Posterior cingulate gyrus (tissue), 11 donors: ENCODE results near the gene ZNF440.
"Not testable (repeated sequence)": the region's sequence is repeated elsewhere in the genome, so short reads cannot be mapped to it uniquely, and the experiment has no call there.

Experiments used
- DNase-seq, 10 donors: peaks; one replicate each; pipeline versions ENCODE4 v3.0.0 to v3.0.0-alpha.2; 2020 to 2021; ENCODE audit warnings: mixed read lengths in 3 of 10
- intact Hi-C: fragments of 100-400 bp; cut with DNase I; formaldehyde crosslinking; loops from one replicate; pipeline ENCODE4 v1.15.1; 2023

ZNF440 gene

DNA sequence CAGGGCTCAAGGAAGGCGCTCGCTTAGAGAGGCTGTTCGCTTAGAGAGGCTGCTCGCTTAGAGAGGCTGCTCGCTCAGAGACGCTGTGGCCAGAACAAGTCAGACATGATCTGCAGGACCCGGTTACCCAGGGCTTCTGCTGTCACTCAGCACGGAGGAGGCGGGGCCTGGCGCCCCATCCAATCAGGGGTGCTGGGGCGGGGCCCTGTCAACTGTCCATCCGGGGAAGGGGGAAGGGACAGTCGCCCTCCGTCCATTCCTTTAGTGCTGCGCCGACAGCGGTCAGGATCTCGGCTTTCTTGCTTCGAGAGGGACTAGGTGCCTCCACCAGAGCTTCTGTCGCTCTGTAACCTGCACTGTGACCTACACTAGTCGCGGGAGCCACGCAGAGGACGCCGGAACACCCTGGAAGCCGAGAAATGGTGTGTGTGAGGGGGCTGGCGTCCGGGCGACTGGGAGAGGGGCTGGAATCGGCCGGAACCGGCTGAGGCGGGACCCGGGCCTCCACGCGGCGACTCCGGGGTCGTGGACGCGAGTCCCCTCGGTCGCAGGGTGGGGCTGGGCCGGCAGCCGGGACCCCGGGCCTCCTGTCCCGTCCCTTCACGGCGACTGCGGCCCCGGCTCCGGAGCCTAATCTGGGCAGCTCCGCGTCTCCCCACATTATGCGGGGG is at the start of gene ZNF440:
Gene ZNF440, plus strand, starts transcription at position 245 of the 671 bp plus-strand sequence. Its CDS starts 175 bp downstream, at position 420.
- intact Hi-C loops = no loop called here
- DNase-seq = peak; percentile 94 to 100 (median 98)

DNA sequence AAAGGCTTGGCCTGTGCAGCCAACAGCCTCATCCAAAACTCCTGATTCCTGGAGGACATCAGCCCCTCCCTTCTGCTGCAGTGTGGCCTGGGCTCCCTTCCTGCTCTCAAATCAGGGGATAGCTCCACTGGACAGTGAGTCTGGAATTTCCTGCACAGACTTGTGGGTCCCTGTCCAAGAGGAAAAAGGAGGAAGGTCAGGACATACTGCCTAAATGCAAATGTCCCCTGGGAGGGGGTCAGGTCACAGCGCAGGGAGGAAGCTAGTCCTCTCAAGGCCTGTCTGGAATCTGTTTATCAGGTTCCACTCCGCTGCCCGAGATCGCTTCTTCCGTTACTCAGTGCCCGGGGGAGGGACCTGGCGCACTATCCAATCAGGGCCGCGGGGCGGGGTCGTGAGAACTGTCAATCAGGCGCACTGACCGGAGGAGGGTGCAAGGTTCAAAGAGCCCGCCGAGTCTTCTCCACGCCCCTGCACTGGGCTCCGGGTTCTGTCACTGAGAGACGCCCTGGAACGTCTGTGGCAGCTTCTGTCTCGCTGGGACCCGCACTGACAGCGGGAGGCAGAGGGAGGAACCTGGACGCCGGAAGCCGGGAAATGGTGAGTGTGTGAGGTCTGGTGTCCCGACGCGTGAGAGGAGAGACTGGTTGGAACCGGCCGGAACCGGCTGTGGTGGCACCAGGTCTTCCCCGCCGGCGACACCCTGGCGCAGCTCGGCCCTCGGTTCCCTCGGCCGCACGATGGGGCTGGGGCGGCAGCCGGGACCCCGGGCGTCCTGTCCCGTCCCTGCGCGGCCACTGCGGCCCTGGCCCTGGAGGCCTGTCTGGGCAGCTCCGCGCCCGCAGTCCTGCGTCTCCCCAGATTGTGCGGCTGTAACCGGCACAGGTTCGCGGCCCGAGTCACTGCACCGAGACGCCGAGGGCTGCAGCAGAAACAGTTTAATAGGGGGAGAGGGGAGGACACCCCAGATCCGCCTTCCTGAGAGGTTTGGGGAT is 47.2 kb upstream of the ZNF440 start, which contains the start of gene ZNF441:
Gene ZNF441, plus strand, starts transcription at position 404 of the 995 bp plus-strand sequence. Its CDS starts 194 bp downstream, at position 598.
- DNase-seq = peak; percentile 95 to 100 (median 98)
- intact Hi-C loops = loop anchor here (1.0 to 2.0 kb wide), 2 partner anchors 28 to 170 kb away; partner anchors contain the start of gene ZNF627

DNA sequence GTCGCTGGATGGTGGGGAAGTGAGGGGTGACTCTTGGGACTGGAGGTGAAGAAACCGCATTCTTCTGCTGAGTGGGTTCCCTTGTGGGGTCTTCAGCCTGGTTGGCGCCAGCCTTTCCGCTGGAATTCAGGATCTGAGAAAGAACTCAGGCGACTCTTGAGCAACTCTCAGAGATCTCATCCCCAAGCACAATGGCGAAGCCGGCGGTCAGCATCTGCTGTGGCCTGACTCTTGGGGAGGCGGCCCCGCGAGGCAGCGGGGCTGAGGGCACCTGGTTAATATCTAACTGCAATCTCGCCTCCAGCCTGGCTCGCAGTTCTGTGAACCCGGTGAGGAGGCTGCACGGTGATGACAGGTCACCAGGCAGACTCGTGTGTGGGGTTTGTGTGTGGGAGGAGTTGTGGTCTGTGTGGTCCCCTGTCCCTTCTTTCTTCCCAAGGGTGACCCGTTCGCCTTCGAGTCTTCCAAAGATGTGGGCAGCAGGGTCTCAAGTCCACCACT is 46.4 kb upstream of the ZNF440 start:
- intact Hi-C loops = loop anchor here (1.0 to 2.0 kb wide), 2 partner anchors 28 to 171 kb away; partner anchors contain the start of gene ZNF627
- peak in 7 of 10 donors; percentile 8 to 78 (median 13) for DNase-seq

DNA sequence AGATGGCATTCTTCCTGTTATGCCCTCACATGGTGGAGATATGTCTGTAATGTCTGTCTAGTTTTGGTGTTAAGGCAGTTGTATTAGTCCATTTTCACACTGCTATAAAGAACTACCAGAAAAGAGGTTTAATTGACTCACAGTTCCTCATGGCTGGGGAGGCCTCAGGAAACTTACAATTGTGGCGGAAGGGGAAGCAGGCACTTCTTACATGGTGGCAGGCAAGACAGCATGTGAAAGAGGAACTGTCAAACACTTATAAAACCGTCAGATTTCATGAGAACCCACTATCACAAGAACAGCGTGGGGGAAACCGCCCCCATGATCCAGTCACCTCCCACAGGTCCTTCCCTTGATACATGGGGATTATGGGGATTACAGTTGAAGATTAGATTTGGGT is 44.1 kb upstream of the ZNF440 start:
- intact Hi-C loops = no loop called here
- DNase-seq = no peak

DNA sequence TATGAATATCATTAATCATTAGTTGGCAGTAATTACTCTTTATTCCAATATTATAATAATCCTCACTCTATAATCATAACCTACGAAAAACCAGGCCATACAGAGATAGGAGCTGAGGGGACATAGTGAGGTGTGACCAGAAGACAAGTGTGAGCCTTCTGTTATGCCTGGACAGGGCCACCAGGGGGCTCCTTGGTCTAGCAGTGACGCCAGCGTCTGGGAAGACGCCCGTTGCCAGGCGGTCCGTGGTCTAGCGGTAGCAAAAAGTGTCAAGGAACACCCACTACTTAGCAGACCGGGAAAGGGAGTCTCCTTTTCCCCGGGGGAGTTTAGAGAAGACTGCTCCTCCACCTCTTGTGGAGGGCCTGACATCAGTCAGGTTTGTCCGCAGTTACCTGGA is 42.6 kb upstream of the ZNF440 start:
- DNase-seq, intact Hi-C loops: not testable (repeated sequence)

DNA sequence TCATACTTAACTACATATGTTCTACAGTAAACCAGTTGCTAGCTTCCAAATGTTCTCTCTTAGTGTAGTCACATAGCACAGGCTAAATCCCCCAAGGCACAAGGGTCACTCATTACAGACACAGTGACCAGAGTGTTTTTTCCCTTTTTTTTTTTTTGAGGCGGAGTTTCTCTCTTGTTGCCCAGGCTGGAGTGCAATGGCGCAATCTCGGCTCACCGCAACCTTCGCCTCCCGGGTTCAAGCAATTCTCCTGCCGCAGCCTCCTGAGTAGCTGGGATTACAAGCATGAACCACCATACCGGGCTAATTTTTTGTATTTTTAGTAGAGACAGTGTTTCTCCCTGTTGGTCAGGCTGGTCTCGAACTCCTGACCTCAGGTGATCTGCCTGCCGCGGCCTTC is 37.4 kb upstream of the ZNF440 start:
- DNase-seq, intact Hi-C loops: not testable (repeated sequence)

DNA sequence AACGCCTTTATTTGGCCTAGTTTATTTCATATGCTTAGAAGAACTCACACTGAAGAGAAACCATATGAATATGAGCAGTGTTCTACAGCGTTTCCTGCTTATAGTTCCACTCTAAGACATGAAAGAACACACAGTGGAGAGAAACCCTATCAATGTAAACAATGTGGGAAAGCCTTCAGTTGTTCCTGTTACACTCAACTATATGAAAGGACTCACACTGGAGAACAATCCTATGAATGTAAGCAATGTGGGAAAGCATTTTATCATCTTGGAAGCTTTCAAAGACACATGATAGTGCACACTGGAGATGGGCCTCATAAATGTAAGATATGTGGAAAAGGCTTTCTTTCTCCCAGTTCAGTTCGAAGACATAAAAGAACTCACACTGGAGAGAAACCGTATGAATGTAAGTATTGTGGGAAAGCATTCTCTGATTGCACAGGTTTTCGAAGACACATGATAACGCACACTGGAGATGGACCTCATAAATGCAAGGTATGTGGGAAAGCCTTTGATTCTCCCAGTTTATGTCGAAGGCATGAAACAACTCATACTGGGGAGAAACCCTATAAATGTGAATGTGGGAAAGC is 33.5 kb upstream of the ZNF440 start:
- no peak for DNase-seq
- intact Hi-C loops = loop anchor here (10.0 kb wide), 1 partner anchor 106 kb away; no protein-coding TSS in a partner anchor

DNA sequence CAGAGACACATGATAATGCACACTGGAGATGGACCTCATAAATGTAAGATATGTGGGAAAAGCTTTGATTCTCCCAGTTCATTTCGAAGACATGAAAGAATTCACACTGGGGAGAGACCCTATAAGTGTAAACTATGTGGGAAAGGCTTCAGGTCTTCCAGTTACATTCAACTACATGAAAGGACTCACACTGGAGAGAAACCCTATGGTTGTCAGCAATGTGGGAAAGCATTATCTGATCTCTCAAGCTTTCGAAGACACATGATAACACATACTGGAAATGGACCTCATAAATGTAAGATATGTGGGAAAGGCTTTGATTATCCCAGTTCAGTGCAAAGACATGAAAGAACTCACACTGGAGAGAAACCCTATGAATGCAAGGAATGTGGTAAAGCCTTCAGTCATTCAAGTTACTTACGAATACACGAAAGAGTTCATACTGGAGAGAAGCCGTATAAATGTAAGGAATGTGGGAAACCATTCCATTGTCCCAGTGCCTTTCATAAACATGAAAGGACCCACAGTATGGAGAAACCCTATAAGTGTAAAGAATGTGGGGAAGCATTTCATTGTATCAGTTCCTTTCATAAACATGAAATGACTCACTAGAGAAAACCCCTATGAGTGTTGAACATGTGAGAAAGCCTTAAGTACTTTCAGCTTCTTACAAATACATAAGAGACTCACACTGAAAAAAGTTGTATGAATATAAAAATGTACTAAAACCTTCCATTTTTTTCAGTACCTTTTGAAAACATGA is 32.6 kb upstream of the ZNF440 start:
- intact Hi-C loops = loop anchor here (10.0 kb wide), 1 partner anchor 107 kb away; no protein-coding TSS in a partner anchor
- DNase-seq = no peak

DNA sequence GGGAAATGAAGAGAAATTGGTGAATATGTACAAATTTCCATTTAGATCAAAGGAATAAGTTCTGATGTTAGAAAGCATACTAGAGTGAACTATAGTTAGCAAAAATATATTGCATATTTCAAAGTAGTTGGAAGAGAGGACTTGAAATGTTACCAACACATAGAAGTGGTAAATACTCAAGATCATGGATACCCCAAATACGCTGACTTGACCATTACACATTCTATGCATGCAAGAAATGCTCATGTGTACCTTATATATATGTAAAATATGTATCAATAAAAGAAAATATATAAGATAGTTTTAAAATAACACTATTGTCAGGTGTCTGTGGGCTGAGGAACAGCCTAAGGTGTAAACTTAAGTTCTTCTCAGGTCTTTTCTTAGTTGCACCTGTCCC is 30.3 kb upstream of the ZNF440 start:
- DNase-seq = no peak
- intact Hi-C loops = loop anchor here (10.0 kb wide), 1 partner anchor 109 kb away; no protein-coding TSS in a partner anchor

DNA sequence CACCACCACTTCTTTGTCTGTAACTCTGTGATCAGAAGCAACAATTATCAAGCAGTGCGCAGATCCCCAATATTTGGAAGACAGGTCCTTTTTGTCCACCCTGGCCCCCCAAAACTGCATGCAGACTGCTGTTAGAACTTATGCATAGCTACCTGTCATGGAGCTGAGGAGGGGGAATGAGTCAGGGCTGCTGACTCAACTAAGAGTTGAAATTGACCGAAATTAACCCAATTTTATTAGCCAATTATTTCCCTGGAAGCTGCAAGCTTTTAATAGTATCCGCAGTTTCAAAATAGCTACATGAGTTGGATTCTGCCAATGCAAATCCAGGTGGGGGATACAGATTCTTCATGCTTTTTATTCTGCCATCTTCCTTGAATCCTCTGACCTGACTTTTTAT is 29.7 kb upstream of the ZNF440 start:
- intact Hi-C loops = loop anchor here (10.0 kb wide), 1 partner anchor 110 kb away; no protein-coding TSS in a partner anchor
- no peak for DNase-seq

DNA sequence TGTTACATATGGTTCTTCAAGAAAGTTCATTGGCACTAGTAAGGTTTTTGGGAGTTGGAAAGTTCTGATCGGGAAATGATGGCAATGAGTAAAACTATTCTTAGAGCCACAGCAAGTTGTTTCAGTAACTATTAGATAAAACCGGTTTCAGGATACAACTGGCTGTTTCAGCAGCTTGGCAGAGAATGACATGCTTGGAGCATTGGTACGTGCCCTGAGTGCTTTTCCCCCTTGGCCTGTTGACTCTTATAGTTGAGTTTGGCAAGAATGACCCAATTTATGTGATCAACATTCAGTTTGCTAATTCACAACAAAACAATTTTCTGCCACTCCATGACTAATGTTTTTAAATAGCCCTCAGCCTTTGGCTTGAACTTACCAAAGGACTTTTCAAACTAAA is 26.5 kb upstream of the ZNF440 start:
- no peak for DNase-seq
- intact Hi-C loops = loop anchor here (10.0 kb wide), 1 partner anchor 113 kb away; no protein-coding TSS in a partner anchor

DNA sequence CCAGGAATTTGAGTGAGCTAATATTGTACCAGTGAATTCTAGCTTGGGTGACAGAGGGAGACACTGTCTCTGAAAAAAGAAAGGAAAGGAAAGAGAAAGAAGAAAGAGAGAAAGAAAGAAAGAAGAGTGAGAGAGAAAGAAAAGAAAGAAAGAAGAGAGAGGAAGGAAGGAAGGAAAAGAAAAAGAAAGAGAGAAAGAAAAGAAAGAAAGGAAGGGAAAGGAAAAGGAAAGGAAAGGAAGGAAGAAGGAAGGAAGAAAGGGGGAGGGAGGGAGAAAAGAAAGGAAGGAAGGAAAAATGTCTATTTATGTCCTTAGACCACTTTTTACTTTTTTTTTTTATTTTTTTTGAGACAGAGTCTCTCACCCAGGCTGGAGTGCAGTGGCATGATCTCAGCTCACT is 21.1 kb upstream of the ZNF440 start:
- intact Hi-C loops = no loop called here
- no peak for DNase-seq

DNA sequence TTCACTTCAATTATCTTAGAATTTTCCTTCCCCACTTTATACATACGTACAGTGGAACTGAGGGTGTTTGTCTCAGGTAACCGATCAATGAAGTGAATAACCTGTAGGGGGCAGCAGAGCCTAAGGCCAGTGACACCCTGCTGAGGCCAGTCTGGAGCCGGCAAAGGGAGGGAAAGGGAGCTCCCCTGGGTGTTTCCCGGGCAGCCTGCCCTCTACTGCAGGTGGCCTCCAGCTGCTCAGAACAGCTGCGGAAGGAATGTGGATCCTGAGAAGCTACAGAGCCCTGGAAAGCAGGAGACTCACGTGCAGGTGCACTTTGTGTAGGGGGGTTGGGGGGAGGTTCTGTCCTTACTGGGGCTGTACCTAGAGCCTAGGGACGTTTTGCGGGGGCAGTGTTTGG is 16.6 kb upstream of the ZNF440 start:
- intact Hi-C loops = loop anchor here (2.0 to 5.0 kb wide), 5 partner anchors 15 to 345 kb away; partner anchors contain the start of genes ZNF20 and ZNF69

DNA sequence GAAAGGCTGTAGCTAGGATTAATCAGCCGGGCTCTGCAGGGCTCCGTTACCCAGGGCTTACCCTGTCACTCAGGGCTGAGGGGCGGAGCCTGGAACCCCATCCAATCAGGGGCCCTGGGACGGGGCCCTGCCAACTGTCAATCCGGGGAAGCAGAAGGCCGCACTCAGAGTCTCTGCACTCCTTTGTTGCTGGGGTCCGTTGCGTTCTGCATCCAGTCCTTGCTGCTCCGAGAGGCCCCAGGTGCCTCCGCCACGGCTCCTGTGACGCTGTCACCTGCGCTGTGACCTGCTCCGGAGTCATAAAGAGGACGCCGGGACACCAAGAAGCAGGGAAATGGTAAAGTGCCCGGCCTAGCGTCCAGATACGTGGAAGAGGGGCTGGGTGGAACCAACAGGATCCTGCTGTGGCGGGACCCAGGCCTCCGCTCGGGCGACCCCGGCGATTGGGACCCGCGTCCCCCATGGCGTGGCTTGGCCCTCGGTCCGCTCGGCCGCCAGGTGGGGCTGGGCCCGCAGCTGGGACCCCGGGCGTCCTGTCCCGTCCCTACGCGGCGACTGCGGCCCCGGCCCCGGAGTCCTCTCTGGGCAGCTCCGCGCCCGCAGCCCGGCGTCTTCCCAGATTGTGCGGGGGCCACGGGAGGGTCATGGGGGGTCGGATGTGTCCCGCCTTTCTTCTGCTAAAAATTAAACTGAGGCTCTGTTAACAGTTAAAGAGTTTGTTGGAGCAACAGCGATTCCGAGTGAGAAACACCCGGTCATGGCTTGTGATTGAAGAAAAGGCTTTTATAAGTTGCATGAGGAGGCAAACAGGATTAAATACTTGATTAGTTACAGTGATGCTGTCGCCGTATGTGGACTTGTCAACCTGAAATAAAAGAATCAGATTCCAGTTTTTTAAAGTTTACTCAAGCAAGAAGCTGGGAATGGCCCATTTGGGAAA is 15.4 kb upstream of the ZNF440 start, which contains the start of gene ZNF491:
Gene ZNF491, plus strand, starts transcription at position 133 of the 940 bp plus-strand sequence. CDS start 7,431 bp downstream, outside the sequence.
- intact Hi-C loops = loop anchor here (5.0 kb wide), 3 partner anchors 89 to 344 kb away; partner anchors contain the start of genes ZNF20 and ZNF69
- peak; percentile 84 to 99 (median 94) for DNase-seq

More for the DNA sequence above, 16.6 kb upstream of the ZNF440 start:
- peak; percentile 42 to 96 (median 76) for DNase-seq

DNA sequence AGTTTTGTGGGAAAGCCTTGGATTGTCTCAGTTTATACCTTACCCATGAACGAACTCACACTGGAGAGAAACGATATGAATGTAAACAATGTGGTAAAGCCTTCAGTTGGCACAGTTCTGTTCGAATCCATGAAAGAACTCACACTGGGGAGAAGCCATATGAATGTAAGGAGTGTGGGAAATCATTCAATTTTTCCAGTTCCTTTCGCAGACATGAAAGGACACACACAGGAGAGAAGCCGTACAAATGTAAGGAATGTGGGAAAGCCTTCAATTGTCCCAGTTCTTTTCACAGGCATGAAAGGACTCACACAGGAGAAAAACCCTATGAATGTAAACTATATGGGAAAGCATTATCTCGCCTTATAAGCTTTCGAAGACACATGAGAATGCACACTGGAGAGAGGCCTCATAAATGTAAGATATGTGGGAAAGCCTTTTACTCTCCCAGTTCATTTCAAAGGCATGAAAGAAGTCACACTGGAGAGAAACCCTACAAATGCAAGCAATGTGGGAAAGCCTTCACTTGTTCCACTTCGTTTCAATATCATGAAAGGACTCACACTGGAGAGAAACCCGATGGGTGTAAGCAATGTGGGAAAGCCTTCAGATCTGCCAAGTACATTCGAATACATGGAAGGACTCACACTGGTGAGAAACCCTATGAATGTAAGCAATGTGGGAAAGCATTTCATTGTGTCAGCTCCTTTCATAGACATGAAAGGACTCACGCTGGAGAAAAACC is 7.5 kb upstream of the ZNF440 start:
- intact Hi-C loops = no loop called here
- no peak for DNase-seq

DNA sequence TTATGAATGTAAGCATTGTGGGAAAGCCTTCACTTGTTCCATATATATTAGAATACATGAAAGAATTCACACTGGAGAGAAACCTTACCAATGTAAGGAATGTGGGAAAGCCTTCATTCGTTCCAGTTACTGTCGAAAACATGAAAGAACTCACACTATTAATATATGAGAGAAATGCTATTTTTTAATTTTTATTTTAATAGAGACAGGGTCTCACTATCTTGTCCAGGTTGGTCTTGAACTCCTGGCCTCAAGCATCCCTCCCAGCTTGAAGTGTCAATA is 7.0 kb upstream of the ZNF440 start:
- no peak for DNase-seq
- intact Hi-C loops = no loop called here

DNA sequence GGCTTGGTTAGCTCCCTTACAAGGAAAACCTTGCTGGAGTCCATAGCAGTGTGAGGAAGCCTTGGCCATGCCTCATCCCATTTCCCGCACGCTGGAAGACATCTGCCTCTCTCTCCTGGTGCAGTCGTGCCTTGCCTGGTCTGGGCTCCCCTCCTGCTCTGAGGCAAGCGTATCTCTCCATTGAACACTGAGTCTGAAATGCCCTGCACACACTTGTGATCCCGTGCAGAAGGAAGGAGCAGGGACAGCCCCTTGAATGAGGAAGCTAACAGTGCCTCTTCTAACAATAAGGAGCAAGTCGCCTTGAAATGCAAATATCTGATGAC is 407 bp upstream of the ZNF440 start:
- DNase-seq = peak in 4 of 10 donors; percentile 10 to 80 (median 15)
- intact Hi-C loops = loop anchor here (2.0 kb wide), 1 partner anchor 17 kb away; no protein-coding TSS in a partner anchor

DNA sequence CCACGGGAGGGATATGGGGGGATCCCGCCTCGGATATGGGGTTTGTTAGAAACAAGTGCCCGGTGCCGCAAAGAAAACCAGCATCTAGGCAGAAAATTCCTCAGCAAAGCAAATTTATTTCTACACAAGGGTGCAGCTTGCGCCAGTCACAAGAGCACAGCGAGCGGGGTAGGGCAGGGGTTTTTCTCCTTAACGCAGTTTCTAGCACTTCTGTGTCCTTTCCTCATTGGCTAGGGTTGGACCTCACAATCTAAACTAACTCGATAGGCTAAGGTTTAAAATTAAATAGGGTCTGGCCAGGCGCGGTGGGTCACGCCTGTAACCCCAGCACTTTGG is 595 bp downstream of the ZNF440 start:
- intact Hi-C loops = no loop called here
- DNase-seq = no peak
